SU-DHL-6 (cell line): ENCODE measurements around the gene ZNF616.

Experiments used
- H2AFZ ChIP-seq: fragments of 200-600 bp; sonication (generic); 2 replicates; pipeline ENCODE4 v1.6.1; 2014; ENCODE audit warnings: low read depth, mild to moderate bottlenecking, moderate library complexity, mixed read lengths, antibody characterized with exemption, low read length; ENCODE audit not compliant: severe bottlenecking
- H3F3A ChIP-seq: fragments of 200-600 bp; shearing (Covaris generic); 2 replicates; pipeline ENCODE4 v1.6.0; 2016; ENCODE audit warnings: antibody characterized with exemption, mild to moderate bottlenecking; ENCODE audit not compliant: insufficient read depth
- H3K27ac ChIP-seq: fragments of 200-600 bp; sonication (generic); 2 replicates; pipeline ENCODE4 v1.5.1; 2016; ENCODE audit warnings: low read depth, mild to moderate bottlenecking, low read length, moderate library complexity, mixed read lengths
- H3K27me3 ChIP-seq: fragments of 200-600 bp; sonication (generic), shearing (Covaris generic); 2 replicates; pipeline ENCODE4 v1.6.0; 2014; ENCODE audit warnings: mild to moderate bottlenecking, low read length
- H3K36me3 ChIP-seq: fragments of 200-600 bp; sonication (generic); 2 replicates; pipeline ENCODE4 v1.6.1; 2014; ENCODE audit warnings: mild to moderate bottlenecking, low read length, mixed read lengths
- H3K4me2 ChIP-seq: fragments of 300-600, 200-600 bp; shearing (Covaris generic), sonication (generic); 2 replicates; pipeline ENCODE4 v1.6.0; 2014; ENCODE audit warnings: low read length, low read depth, mild to moderate bottlenecking; ENCODE audit not compliant: poor library complexity, severe bottlenecking
- H3K4me3 ChIP-seq: fragments of 200-600 bp; sonication (generic); 2 replicates; pipeline ENCODE4 v1.5.1; 2014; ENCODE audit warnings: antibody characterized with exemption, low read length, mild to moderate bottlenecking, mixed read lengths; ENCODE audit not compliant: insufficient read depth, poor library complexity, severe bottlenecking
- H3K79me2 ChIP-seq: fragments of 200-600 bp; sonication (generic); 2 replicates; pipeline ENCODE4 v1.6.1; 2014; ENCODE audit warnings: mild to moderate bottlenecking, low read length, moderate library complexity; ENCODE audit not compliant: insufficient read depth
- H3K9ac ChIP-seq: fragments of 200-600 bp; sonication (generic); 2 replicates; pipeline ENCODE4 v1.7.0; 2014; ENCODE audit warnings: mild to moderate bottlenecking, low read length
- H3K9me2 ChIP-seq: fragments of 200-600 bp; sonication (generic); replicated peaks from 2 replicates; pipeline ENCODE4 v1.6.1; 2014; ENCODE audit warnings: low read length; ENCODE audit not compliant: insufficient read depth
- H3K9me3 ChIP-seq: fragments of 200-600 bp; sonication (generic); 2 replicates; pipeline ENCODE4 v1.6.1; 2014; ENCODE audit warnings: low read length, mixed read lengths; ENCODE audit not compliant: insufficient read depth
- H4K20me1 ChIP-seq: fragments of 200-600 bp; sonication (generic); 2 replicates; pipeline ENCODE4 v1.6.1; 2014; ENCODE audit warnings: low read depth, mild to moderate bottlenecking, antibody characterized with exemption, low read length, moderate library complexity, mixed read lengths
- EZH2phosphoT487 ChIP-seq: fragments of 200-600 bp; sonication (generic), shearing (Covaris generic); conservative IDR thresholded peaks from 2 replicates; pipeline ENCODE4 v1.6.1; 2018; ENCODE audit warnings: mild to moderate bottlenecking, antibody characterized with exemption, low read length, moderate library complexity, mixed read lengths
- TF ChIP-seq, protein P1 (sequence below): fragments of 200-600 bp; sonication (generic); IDR thresholded peaks from one replicate; pipeline ENCODE4 v1.5.1; 2017; ENCODE audit warnings: antibody characterized with exemption, mild to moderate bottlenecking, low read length, moderate library complexity; ENCODE audit not compliant: insufficient read depth, poor library complexity, severe bottlenecking

ZNF616 gene

DNA sequence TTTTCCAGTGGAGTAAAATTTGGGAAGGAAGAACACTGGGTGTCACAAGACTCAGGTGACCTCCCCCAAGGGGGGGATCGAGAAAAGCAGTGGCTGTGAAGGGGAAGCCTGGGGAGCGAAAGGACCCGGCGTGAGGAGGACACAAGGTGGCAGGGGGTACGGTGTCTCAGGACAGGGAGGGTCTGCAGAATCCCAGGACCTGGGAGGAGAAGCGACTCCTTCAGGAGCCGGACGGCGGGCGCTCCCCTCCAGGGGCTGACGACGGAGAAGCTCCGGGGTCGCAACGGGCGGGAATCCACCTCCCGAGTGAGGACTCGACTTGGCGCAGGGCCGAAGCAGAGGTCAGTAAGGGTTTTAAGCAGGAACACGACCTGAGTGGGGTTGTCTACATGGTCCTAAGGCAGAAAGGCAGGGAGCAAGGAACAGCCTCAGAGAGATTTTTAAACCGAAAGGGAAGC is 31.2 kb upstream of the ZNF616 start:
- H3K9me3 ChIP-seq, result no peaks in the 10 kb centered on the region
- H4K20me1 ChIP-seq, result no peaks in the 10 kb centered on the region
- peak overlapping the region; percentile 69 for H3K9ac ChIP-seq
- 0 out of 2 replicates have a peak, but pooled peaks cover 5% of the 10 kb centered on the region for H3K79me2 ChIP-seq
- H3K27ac ChIP-seq, result peak overlapping the region; percentile 30; the same call in 1 of the 2 replicates
- no peaks in the 10 kb centered on the region for H3K36me3 ChIP-seq
- peak overlapping the region; percentile 61 for H3K4me2 ChIP-seq
- no peaks in the 10 kb centered on the region for H3F3A ChIP-seq
- H2AFZ ChIP-seq, result peak overlapping the region; percentile 68
- peak overlapping the region; percentile 62 for H3K4me3 ChIP-seq
- no peaks in the 10 kb centered on the region for H3K9me2 ChIP-seq
- no peaks in the 10 kb centered on the region for H3K27me3 ChIP-seq
- TF ChIP-seq EZH2phosphoT487, result no peak

DNA sequence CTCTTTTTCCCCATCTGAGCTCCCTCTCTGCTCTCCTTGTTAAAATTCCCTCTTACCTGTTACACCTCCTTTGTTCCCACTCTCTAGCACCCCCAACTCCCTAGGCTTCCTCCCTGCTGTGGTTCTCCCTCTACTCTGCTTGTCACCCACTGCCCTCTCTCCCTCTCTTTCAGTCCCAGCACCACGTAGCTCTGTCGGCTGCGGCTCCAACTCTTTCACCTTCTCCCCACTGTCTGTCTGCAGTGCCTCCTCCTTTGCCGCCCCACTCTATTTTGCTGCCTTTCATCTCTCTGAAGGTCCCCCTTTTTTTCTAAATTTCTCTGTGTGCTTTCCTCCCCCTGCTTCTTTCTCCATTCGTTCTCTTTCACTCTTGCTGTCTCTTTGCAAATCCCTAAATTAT is 30.6 kb upstream of the ZNF616 start:
- TF ChIP-seq, protein P1, sequence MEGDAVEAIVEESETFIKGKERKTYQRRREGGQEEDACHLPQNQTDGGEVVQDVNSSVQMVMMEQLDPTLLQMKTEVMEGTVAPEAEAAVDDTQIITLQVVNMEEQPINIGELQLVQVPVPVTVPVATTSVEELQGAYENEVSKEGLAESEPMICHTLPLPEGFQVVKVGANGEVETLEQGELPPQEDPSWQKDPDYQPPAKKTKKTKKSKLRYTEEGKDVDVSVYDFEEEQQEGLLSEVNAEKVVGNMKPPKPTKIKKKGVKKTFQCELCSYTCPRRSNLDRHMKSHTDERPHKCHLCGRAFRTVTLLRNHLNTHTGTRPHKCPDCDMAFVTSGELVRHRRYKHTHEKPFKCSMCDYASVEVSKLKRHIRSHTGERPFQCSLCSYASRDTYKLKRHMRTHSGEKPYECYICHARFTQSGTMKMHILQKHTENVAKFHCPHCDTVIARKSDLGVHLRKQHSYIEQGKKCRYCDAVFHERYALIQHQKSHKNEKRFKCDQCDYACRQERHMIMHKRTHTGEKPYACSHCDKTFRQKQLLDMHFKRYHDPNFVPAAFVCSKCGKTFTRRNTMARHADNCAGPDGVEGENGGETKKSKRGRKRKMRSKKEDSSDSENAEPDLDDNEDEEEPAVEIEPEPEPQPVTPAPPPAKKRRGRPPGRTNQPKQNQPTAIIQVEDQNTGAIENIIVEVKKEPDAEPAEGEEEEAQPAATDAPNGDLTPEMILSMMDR, result no peak
- TF ChIP-seq EZH2phosphoT487, result no peak
- Histone ChIP-seq H3K9ac (peak overlapping the region; percentile 69), H3K4me2 (peak overlapping the region; percentile 61), H3K4me3 (peak overlapping the region; percentile 62), H2AFZ (no peak overlapping the region), H3K9me2 (no peaks in the 10 kb centered on the region), H3K36me3 (no peaks in the 10 kb centered on the region), H3F3A (no peaks in the 10 kb centered on the region), H3K9me3 (no peaks in the 10 kb centered on the region), H4K20me1 (no peaks in the 10 kb centered on the region), H3K27me3 (no peaks in the 10 kb centered on the region), H3K79me2 (0 out of 2 replicates have a peak, but pooled peaks cover 5% of the 10 kb centered on the region), H3K27ac (no peak overlapping the region)

DNA sequence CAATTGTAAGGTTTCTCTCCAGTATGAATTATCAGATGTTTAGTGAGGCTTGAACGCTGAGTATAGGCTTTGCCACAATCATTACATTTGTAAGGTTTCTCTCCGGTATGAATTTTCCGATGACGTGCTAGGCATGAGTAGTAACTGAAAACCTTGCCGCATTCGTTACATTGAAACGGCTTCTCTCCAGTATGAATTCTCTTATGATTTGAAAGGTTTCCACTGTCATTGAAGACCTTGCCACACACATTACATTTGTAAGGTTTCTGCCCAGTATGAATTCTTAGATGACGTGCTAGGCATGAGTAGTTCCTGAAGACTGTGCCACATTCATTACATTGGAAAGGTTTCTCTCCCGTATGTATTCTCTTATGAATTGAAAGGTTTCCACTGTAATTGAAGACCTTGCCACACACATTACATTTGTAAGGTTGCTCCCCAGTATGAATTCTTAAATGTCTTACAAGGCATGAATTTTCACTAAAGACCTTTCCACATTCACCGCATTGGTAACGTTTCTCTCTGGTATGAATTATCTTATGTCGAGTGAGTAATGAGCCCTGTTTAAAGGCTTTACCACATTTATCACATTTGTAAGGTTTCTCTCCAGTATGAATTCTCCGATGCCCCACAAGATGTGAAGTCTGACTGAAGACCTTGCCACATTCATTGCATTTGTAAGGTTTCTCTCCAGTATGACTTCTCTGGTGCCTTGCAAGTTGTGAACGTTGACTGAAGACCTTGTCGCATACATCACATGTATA is 16.0 kb upstream of the ZNF616 start:
- Histone ChIP-seq H3K9me3 (peaks cover 36% of the 10 kb centered on the region), H3K36me3 (peaks cover 27% of the 10 kb centered on the region), H3K27ac (no peak overlapping the region), H3K79me2 (no peaks in the 10 kb centered on the region), H4K20me1 (no peaks in the 10 kb centered on the region), H3F3A (no peaks in the 10 kb centered on the region), H2AFZ (no peak overlapping the region), H3K27me3 (no peaks in the 10 kb centered on the region), H3K4me2 (no peak overlapping the region), H3K4me3 (no peak overlapping the region), H3K9me2 (no peaks in the 10 kb centered on the region), H3K9ac (no peak overlapping the region)
- TF ChIP-seq, protein P1, result no peak
- no peak for TF ChIP-seq EZH2phosphoT487

DNA sequence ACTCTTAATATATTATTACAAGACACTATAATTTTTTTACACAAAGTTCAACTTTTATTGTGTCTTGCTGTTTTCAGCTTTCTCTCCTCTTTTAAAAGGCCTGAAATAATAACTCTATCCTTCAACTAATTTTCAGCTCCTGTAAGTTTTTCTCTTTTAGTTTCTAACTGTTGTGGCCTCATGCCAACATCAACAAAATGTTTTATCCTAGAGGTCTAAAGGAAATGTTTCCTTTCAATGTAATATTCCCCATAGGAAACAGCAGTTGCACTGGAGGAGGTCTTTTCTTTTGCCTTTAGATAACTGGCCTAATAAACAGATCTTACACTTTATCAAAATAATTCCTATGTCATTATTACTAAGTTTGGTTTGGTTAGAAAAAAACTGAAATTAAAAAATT is 8.5 kb upstream of the ZNF616 start:
- Histone ChIP-seq H2AFZ (no peak overlapping the region), H3F3A (no peaks in the 10 kb centered on the region), H4K20me1 (no peaks in the 10 kb centered on the region), H3K36me3 (no peaks in the 10 kb centered on the region), H3K4me3 (no peak overlapping the region), H3K9me2 (no peaks in the 10 kb centered on the region), H3K27ac (no peak overlapping the region), H3K9me3 (no peaks in the 10 kb centered on the region), H3K4me2 (no peak overlapping the region), H3K79me2 (no peaks in the 10 kb centered on the region), H3K27me3 (no peaks in the 10 kb centered on the region), H3K9ac (no peak overlapping the region)
- TF ChIP-seq EZH2phosphoT487, result no peak
- TF ChIP-seq, protein P1, result no peak
